ENCODE results near the gene UBE2QL1. TPM values are rescaled to one million over a fixed set of nuclear protein-coding genes. Genes with fewer than 3 reads are reported as not detected.
A peak's percentile ranks its signal among the peaks of the same experiment; 100 is the strongest.

Gene UBE2QL1
- polyA plus RNA-seq, 2 of the 4 experiments (the other 2 are of a cell fraction), result 0.04 TPM

GRCh38 chr5:6446042-6446441 lies 2.6 kb upstream of the UBE2QL1 start (continued):
- TF ChIP-seq CHD2 (IDR thresholded peaks at IDR 0.05; ENCODE audit: low read length, partially characterized antibody), result no peak

GRCh38 chr5:6446626-6447309 lies 1.9 kb upstream of the UBE2QL1 start:
- TF ChIP-seq CBX8 (IDR thresholded peaks at IDR 0.05), result no peak
- TF ChIP-seq RFX5 (IDR thresholded peaks at IDR 0.05), result no peak
- TF ChIP-seq SREBF2 (IDR thresholded peaks at IDR 0.05), result no peak
- TF ChIP-seq E2F6 (IDR thresholded peaks at IDR 0.05; ENCODE audit: borderline replicate concordance, low read depth), result no peak
- TF ChIP-seq MAFK (IDR thresholded peaks at IDR 0.05; ENCODE audit: partially characterized antibody), result no peak
- TF ChIP-seq CHD4 (IDR thresholded peaks at IDR 0.05; ENCODE audit: borderline replicate concordance), result no peak
- no peak for TF ChIP-seq CHD2 (IDR thresholded peaks at IDR 0.05; ENCODE audit: low read length, partially characterized antibody)
- no peak for TF ChIP-seq TFCP2L1 (CRISPR knock-in tag; IDR thresholded peaks at IDR 0.05)
- TF ChIP-seq NR3C1 (IDR thresholded peaks at IDR 0.05), result no peak
- no peak for TF ChIP-seq ATOH8 (CRISPR knock-in tag; IDR thresholded peaks at IDR 0.05; ENCODE audit: low read depth)
- TF ChIP-seq RARB (CRISPR knock-in tag; IDR thresholded peaks at IDR 0.05), result no peak
- no peak for TF ChIP-seq BCL3 (IDR thresholded peaks at IDR 0.05)
- TF ChIP-seq JUN (IDR thresholded peaks at IDR 0.05), result no peak
- no peak for TF ChIP-seq HEYL (CRISPR knock-in tag; IDR thresholded peaks at IDR 0.05)
- no peak overlapping the region for H3K4me2 ChIP-seq
- POLR2A ChIA-PET, result no interaction called here
- peak in 1 of 2 experiments; percentile 8 for DNase-seq (ENCODE audit: low read depth in 1 of 2, low spot score in 1 of 2)
- H3K4me3 ChIP-seq, result no peak overlapping the region
- H3K27ac ChIP-seq, result no peak overlapping the region
- peaks cover 7% of the 10 kb centered on the region; the same call in 1 of the 3 replicates for H3K4me1 ChIP-seq
- ATAC-seq, result no peak
- WGBS (ENCODE audit: missing lambda C conversion rate), result 85% methylated on average over 21 of the region's 21 CpGs
- CTCF ChIA-PET, result interaction anchor here (0.9 to 1.0 kb wide), 2 partner anchors 31 to 39 kb away, joined by 3 read pairs; no protein-coding TSS in a partner anchor
- FAIRE-seq, result no peak
- peaks cover 13% of the 10 kb centered on the region; the same call in 2 of the 3 replicates for H3K9me3 ChIP-seq

GRCh38 chr5:6447384-6448140 lies 1.1 kb upstream of the UBE2QL1 start:
- Histone ChIP-seq H3K27ac (no peak overlapping the region), H3K4me2 (no peak overlapping the region), H3K9me3 (peaks cover 10% of the 10 kb centered on the region; the same call in 2 of the 3 replicates), H3K4me1 (peaks cover 7% of the 10 kb centered on the region; the same call in 1 of the 3 replicates), H3K4me3 (no peak overlapping the region)
- ChIA-PET CTCF (no interaction called here), POLR2A (no interaction called here)
- FAIRE-seq (no peak), ATAC-seq (no peak), DNase-seq (ENCODE audit: low read depth in 1 of 2, low spot score in 1 of 2) (no peak)
- TF ChIP-seq ATOH8 (CRISPR knock-in tag; IDR thresholded peaks at IDR 0.05; ENCODE audit: low read depth) (no peak), HES2 (IDR thresholded peaks at IDR 0.05) (no peak), ESRRA (IDR thresholded peaks at IDR 0.05; ENCODE audit: borderline replicate concordance, low read length) (no peak), REST (IDR thresholded peaks at IDR 0.05) (no peak), PHF8 (IDR thresholded peaks at IDR 0.05; ENCODE audit: borderline replicate concordance, low read depth) (no peak), CBX2 (IDR thresholded peaks at IDR 0.05; ENCODE audit: borderline replicate concordance, low read depth) (no peak), ZFP36 (IDR thresholded peaks at IDR 0.05; ENCODE audit: borderline replicate concordance, partially characterized antibody) (no peak)
- WGBS (ENCODE audit: missing lambda C conversion rate), result 75% methylated on average over 7 of the region's 7 CpGs
